GM18498 (cell line): ENCODE results near the gene AMZ2.
"Not testable (repeated sequence)": the region's sequence is repeated elsewhere in the genome, so short reads cannot be mapped to it uniquely, and the experiment has no call there.

Experiments
- ATAC-seq: cut with Tn5 transposase; IDR thresholded peaks from one replicate; pipeline ENCODE4 v1.9.1; 2021; ENCODE audit warnings: mild to moderate bottlenecking, moderate library complexity; ENCODE audit not compliant: unreplicated experiment

AMZ2 gene

DNA sequence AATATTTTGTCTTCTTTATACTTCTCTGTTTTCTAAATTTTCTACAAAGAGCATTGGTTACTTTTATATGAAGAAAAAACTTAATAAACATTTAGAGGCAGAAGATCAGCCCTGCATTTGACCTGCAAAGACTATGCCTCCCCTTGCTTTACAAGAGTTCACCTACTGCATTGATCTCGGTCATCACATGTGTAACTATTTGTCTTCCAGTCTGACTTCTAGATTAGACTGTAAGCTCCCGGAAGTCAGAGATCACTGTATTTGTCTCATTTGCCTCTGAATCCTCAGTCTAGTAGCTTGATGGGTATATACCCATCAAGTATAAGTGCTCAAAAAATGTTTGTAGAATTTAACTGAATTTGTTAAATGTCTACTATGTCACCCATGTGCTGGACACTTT lies 27.7 kb upstream of the AMZ2 start:
- not testable (repeated sequence) for ATAC-seq

DNA sequence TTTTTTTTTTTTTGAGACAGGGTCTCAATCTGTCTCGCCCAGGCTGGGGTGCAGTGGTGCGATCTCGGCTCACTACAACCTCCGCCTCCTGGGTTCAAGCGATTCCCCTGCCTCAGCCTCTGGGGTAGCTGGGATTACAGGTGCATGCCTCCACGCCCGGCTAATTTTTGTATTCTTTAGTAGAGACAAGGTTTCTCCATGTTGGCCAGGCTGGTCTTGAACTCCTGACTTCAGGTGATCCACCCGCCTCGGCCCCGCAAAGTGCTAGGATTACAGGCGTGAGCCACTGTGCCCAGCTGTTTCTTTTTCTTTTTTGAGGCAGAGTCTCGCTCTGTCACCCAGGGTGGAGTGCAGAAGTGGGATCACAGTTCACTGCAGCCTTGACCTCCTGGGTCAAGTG lies 27.1 kb upstream of the AMZ2 start:
- ATAC-seq, result not testable (repeated sequence)

DNA sequence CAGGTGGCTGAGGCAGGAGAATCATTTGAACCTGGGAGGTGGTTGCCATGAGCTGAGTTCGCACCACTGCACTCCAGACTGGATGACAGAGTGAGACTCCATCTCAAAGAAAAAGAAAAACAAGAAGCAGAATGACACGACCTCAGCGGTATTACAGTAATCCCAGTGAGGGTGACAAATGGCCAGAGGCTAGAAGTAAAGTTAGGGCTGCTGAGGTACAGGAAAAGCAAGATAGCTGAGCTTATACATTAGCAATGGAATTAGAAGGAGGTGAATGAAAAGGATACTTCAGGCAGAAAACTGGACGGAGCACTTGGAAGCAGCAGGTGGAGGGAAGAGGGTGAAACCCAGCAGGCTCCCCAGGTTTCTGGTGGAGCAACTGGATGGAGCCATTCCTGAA lies 26.1 kb upstream of the AMZ2 start:
- no peak for ATAC-seq

DNA sequence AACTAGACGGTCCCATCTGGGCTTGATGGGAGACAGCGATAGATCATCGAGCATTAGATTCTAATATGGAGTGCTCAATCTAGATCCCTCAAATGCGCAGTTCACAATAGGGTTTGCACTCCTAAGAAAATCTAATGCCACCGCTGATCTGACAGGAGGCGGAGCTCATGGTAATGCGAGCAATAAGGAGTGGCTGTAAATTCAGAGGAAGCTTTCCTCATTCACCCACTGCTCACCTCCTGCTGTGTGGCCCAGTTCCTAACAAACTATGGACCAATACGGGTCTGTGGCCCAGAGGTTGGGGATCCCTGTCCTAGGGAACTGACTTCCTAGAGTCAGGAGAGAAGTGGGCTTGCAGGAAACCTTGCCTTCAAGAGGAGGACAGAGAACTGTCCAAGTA lies 25.2 kb upstream of the AMZ2 start:
- ATAC-seq, result no peak

DNA sequence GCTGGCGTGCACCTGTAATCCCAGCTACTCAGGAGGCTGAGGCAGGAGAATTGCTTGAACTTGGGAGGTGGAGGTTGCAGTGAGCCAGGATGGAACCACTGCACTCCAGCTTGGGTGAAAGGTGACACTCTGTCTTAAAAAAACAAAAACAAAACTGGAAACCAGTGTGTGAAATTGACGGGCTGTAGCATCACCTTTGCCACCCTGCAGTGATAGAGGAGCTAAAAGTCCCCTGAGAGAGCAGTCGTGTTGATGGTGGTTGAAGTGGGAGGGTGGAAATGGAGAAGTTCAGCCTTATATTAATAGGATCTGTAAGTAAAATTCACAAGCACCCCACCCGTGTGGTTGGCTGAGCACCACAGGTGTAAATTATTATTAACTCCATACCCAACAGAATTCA lies 22.8 kb upstream of the AMZ2 start:
- ATAC-seq, result peak; percentile 66

DNA sequence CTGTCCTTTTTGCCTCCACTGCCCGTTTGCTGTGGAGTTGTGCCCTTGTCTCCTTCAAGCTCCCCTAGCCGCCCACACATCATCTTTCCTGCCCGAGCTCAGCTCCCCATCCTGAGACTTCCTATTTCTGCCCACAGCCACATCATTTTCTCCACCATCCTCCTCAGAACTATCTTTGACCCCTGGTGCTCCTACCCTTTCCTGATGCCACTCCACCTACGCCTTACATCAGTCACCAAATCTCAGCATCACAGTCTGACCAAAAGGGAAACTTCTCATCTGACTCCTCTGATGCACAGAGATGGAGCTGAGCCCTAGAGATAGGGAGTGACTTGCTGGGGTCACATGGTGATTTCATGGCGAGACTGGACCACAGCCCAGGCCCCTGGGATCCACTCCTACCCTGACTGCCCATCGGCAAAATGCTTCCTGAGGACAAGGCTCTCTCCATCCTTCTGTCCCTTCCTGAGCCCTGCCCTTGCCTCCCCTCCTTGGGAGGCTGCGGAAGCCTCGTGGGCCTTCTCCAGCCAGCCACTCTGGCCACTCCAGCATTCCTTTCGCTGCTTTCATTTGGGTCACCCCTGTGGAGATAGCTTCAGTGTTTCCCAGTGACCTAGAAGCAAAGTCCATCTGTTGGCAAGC lies 19.7 kb upstream of the AMZ2 start:
- ATAC-seq, result not testable (repeated sequence)

DNA sequence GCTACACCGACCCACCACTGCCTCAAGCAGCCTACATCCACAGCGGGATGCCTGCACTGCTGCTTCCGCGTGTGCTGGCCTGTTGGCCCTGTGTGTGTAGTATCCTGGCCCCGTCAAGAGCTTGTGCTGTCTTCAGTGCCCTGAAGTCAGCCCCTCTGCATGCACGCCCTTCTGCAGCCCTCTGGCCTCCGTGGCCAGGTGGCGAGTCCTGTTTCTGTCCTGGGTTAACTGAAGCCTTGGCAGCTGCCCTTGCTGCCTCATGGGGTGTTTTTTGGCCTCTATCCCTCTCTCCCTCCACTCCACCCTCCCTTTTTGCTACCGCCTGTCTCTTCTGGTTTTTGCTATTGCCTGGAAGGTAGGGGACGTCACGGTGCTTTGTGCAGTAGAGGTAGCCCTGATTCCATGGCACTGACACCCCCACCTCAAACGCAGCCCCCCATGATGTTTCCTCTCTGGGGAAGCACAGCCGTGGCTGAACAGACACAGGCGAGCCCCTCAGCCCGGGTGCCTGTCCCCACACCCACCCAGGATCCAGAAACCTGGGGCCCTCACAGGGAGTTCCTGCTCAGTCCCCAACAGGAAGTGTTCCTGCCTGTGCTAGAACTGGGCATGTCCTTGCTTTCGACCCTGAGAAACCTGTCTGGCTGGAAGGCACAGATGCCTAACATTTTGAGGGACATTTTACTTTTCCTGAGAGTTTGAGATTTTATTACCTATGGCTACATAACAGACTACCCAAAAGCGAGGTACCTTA lies 18.8 kb upstream of the AMZ2 start:
- ATAC-seq, result no peak

DNA sequence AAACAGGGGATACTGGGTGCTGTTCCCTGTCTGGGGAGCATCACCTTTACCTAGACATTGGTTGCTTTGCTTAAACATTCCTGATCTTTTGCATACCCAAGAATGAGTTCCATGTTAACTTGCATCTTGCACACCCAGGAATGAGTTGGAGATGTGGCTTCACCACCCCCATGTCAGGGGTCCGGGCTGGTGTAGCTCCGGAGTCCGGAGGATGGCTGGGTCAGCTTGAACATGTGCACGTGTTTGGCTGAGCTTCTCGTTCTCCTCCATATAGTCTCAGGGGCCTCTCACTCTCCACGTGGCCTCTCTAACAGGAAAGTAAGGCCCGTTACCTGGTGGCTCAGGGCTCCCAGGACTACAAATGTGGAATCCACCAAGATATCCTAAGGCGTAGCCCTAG lies 18.2 kb upstream of the AMZ2 start:
- ATAC-seq, result no peak

DNA sequence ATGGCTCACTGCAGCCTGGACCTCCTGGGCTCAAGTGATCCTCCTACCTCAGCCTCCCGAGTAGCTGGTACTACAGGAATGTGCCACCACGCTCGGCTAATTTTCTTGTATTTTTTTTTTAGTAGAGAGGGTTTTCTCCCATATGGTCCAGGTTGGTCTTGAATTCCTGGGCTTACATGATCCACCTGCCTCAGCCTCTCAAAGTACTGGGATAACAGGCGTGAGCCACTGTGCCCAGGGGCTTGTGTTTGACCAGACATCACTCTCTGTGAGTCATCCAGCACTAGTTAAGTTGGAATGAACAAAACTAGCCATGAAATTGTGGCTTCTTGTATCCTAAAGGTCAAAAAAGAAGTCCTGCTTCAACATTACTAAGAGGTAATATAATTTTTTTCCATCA lies 16.7 kb upstream of the AMZ2 start:
- ATAC-seq, result not testable (repeated sequence)

DNA sequence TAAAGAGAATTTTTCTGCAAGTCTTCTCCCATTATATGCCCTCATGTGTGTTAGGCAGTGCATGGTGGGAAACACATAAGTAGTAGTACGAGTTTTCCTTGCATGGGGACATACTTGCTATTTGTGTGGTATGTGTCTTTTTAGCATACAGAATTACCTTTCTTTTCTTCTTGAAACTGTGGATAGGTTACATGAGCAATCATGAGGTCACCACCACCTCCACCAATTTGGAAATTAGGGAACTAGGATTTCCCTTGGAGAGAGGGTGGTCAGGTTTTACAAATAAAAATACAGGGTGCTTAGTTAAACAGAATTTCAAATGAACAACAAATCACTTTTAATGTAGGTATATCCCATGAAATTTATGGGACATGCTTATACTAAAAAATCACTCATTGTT lies 16.3 kb upstream of the AMZ2 start:
- ATAC-seq, result no peak

DNA sequence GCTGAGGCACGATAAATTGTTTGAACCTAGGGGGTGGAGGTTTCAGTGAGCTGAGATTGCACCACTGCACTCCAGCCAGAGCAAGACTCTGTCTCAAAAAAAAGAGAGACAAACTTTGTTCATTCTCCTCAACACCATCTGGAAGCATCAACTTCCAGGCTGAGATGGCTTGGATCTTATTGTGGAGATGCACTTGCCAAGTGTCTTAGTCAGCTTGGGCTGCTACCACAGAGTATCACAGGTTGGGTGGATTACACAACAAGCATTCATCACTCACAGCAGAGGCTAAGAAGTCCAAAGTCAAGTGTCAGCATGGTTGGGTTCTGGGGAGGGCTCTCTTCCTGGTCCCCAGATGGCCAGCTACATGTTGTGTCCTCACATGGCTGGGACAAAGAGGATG lies 15.1 kb upstream of the AMZ2 start:
- ATAC-seq, result not testable (repeated sequence)

DNA sequence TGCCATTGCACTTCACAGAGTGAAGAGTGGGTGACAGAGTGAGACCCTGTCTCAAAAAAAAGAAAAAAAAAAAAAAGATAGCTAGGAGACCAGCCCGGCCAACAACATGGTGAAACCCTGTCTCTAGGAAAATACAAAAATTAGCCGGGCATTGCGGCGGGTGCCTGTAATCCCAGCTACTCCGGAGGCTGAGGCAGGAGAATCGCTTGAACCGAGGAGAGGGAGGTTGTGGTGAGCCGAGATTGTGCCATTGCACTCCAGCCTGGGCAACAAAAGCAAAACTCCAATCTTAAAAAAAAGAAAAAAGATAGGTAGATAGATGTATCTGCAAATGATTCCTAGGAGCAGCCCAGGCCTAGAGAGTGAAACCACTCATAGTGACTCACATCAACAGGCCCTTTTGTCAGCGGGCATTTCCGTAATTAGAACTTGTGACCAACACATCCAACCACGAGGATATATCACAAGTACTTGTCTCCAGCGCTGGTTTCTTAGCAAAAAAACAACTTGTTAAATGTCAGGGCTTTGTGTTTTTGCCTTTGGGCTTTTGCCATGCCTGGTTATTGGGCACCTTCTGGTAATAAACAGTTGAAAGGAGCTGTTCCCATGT lies 13.0 kb upstream of the AMZ2 start:
- peak; percentile 40 for ATAC-seq

DNA sequence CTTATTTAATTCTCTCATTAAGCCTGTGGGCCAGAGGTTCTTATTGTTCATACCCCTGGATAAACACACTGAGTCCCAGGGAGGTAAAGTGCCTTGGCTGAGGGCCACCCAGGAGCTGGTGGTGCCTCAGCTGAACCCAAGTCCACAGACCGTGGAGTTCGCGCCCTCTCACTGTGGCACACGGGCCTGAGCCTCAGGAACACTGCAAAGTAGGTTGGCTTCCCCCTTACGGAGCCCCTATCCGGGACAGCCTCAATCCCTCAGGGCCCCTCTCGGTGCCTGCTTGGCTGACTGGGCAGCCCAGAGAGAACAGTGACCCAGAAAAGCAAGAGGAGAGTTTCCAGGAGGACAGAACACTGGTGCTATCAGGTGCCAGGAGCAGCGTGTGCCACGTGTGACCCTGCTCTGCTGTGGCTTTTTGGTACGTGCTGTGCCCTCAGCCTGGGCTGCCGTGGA lies 12.5 kb upstream of the AMZ2 start:
- not testable (repeated sequence) for ATAC-seq

DNA sequence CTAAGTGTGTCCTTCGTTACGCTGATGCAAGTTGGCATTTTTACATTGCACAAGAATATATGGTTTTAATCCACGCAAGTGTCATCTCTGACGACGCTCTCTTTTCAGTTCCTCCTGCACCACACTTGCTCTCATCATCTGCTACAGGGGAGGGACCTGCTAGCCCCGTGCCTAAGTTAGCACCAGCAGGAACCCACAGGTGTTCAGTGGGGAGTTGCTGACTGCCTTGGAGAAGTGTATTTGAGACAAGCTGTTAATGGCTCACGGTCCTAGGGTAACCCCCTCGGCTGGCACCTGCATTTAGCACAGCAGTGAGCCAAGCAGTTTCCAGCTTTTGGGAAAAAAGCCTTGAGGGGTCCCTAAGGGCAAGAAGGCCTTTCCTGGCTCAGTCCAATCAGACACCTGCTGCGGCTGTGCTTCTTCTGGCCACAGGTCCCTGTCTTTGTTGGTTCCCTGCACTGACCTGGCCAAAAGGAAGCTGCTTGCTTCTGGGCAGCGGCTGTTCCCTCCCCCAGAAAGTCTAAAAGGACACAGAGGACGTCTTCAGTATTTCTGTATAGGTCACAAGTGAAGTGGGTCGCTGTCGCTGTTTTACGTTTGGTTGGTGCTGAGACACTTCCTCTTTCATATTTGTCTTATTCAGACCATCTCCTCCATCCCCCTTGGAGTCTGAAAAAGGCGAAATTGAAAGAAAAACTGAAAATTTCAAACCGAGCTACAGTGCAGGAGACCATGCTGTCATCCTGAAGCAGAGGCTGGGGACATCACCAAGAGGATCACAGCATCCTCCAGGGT lies 10.3 kb upstream of the AMZ2 start:
- peak; percentile 71 for ATAC-seq

DNA sequence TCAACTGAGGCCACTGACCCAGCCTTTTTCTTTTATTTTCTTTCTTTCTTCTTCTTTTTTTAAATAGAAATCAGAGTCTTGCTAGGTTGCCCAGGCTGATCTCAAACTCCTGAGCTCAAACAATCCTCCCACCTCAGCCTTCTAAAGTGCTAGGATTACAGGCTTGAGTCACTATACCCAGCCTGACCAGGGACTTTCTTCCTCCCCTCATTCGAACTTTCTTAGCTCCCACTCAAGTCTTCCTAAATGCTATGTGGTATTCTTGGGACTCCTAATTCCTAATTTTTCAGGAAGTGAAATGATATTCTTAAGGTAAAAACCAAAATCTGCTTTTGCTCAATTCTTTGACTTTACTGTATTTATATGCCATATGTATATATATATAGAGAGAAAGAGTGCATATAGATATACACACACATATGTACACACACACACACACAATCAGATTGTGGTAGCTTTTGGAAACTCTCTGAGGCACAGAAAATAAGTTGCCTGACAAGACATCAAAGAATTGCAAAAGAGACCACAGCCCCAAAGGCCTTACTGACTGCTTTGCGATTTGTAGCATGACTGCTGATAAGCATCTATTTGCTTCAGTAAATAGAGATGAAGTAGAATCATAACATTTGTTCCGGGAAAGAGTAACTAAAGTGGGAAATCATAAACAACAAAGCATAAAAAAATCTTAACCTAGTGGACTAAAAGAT lies 9.5 kb upstream of the AMZ2 start:
- peak; percentile 1 for ATAC-seq

DNA sequence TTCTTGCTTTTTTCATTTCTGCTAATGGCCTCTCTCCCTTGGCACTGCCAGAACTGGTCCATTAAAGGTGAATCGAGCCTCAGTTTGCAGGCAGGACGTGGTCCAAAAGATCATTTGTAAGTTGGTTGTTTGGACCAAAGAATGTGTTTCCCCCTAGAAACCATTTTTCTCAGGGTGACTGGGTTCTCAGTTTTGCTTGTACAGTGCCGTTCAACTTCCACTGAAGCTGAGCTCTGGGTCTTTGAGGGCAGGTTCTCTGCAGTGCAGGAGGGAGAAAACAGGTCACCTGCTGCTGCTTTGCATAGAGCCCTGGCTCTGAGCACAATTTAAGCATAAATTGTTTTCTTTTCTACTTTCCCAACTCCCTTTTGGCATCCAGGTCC lies 9.0 kb upstream of the AMZ2 start:
- ATAC-seq, result no peak

DNA sequence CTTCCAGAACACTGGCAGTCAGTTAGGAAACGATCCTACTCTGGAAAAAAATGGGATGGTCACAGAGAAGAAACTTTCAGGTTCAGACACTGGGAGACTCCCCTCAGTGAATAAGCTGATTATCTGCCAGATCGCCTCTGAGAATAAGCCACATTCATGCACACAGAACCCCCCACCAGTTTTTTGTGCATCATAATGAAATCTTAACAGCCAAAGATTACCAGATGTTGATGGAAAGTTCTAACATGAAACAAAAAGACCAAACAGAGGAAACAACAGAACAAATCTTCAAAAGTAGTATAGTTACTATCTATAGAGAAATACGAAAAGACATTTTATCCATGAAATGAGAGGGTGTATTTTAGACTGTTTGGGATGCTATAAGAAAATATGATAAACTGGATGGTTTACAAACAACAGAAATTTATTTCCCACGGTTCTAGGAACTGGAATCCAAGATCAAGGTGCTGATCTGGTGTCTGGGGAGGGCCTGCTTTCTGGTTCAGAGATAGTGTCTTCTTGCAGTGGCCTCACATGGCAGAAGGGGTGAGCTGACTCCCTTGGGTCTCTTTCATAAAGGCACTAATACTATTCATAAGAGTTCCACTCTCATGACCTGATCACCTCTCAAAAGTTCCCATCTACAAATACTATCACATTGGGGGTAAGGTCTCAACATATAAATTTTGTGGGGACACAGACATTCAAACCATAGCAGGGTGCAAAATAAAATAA lies 8.0 kb upstream of the AMZ2 start:
- ATAC-seq, result no peak

DNA sequence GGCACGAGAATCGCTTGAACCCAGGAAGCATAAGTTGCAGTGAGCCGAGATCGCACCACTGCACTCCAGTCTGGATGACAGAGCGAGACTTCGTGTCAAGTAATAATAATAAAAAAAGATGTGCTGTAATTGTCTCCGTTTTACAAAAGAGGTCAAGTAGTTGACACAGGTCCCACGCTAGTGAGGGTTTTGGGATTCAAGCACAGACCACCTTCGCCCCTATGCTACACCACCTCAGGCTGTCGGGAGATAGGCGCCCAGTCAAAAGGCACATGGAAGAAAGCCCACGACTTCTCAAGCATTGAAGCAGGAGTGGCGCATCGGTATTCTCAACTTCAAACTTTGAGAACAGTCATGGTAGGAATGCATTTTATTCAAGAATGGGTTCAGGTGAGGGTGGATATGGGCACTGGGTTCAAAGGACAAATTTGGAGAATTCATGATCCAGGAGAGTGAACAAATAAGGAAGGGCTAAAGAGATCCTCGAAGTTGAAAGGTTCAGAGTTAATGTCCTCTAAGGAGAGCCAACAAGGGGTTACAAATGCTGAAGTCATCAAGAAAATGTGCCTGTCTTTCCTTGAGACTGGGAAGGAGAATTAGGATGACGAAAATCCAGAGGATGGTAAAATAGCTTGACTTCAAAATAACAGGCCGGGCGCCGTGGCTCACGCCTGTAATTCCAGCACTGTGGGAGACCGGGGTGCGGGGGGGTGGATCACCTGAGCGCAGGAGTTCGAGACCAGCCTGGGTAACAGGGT lies 1.4 kb upstream of the AMZ2 start:
- ATAC-seq, result no peak

DNA sequence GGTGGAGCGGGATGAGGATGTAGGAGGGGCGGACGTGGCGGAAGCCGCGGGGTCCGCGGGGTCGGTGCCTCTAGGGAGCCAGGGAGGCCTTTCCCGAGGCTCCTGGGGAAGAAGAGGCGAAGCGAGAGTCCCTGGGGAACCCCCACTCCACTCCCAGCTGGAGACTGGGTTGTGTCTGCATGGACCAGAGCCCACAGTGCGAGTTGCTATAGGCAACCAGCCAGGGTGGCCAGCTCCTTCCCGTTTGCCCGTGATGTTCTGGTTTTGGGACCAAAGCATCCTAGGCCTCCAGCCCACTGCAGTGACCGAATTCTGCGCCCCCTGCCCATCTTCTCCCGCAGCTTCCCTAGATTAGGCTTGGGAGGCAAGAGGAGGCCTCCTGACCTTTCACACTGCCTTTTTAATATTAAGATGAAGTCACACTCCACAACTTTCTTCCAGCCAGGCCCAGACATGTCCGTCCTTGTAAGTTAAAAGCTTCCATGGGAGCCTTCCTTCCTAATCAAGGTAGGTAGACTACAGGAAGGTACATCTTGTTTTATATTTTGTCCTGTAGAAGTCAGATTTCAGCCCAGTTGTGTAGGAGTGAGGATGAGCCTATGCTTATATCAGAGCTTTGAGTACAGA lies 469 bp downstream of the AMZ2 start:
- ATAC-seq, result peak; percentile 27
